ENCODE results near the gene AMBRA1. TPM values are rescaled to one million over a fixed set of nuclear protein-coding genes. Genes with fewer than 3 reads are reported as not detected.

The AMBRA1 gene
- total and polyA plus RNA-seq, 2 experiments from 2014 or later, result 10.5 to 52.7 TPM

- no peak overlapping the region for H3K4me3 ChIP-seq
- no peaks in the 10 kb centered on the region for H3K9me3 ChIP-seq (ENCODE audit: low read depth)
- no peaks in the 10 kb centered on the region for H3K4me1 ChIP-seq (ENCODE audit: low read depth)
- no peaks in the 10 kb centered on the region for H3K36me3 ChIP-seq
- no peak for TF ChIP-seq CTCF (IDR thresholded peaks at IDR 0.05; ENCODE audit: low read depth, low read length)
- peak in 1 of 2 donors; percentile 46 for DNase-seq (ENCODE audit: low read depth in 1 of 2, low spot score in 1 of 2)
- H3K27me3 ChIP-seq, result no peaks in the 10 kb centered on the region
- H3K27ac ChIP-seq, result no peak overlapping the region
Measured at GRCh38 chr11:46564459-46564858, 29.4 kb downstream of the AMBRA1 start.

- Histone ChIP-seq H3K9me3 (ENCODE audit: low read depth) (no peaks in the 10 kb centered on the region), H3K27ac (no peak overlapping the region), H3K4me1 (ENCODE audit: low read depth) (no peaks in the 10 kb centered on the region), H3K27me3 (no peaks in the 10 kb centered on the region), H3K36me3 (no peaks in the 10 kb centered on the region), H3K4me3 (no peak overlapping the region)
- TF ChIP-seq CTCF (IDR thresholded peaks at IDR 0.05; ENCODE audit: low read depth, low read length), result no peak
- no peak for DNase-seq (ENCODE audit: low read depth in 1 of 2, low spot score in 1 of 2)
Measured at GRCh38 chr11:46562527-46562926, 31.3 kb downstream of the AMBRA1 start.

DNA sequence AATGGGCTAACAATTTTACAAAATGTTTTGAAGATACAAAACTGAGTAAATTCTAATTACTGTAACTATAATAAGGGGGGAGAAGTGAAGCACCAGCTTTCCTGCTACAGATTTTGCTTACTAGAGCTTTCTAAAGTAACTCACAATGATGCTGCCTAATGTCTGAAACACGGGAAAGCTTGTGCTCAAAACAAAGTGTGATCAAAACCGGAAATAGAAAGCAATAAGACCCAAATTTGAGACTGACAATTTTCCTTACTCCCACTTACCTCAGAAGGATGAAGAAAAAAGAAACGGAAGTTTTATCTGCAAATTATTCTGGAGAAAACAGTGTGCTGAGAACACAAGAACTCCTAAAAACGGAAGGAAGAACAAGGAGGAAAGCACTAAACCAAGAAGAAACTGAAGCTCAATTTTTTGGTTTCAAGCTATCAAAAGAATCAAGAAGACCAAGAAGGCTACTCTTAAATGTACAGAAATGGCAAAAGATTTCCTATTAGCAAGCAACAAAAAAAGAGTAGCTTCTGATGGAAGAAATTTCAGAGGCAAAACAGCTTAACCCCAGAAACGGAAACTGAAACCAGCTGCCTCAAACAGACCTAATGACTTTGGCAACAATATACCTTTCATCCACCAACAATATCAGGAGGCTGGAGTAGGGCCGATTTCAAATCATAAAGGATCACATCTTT is 33.4 kb downstream of the AMBRA1 start:
- TF ChIP-seq CTCF (IDR thresholded peaks at IDR 0.05; ENCODE audit: low read depth, low read length), result no peak
- H3K27me3 ChIP-seq, result no peaks in the 10 kb centered on the region
- peak in 1 of 2 donors; percentile 55 for DNase-seq (ENCODE audit: low read depth in 1 of 2, low spot score in 1 of 2)
- peak overlapping the region; percentile 13 for H3K27ac ChIP-seq
- H3K4me3 ChIP-seq, result no peak overlapping the region
- no peaks in the 10 kb centered on the region for H3K9me3 ChIP-seq (ENCODE audit: low read depth)
- no peaks in the 10 kb centered on the region for H3K36me3 ChIP-seq
- no peaks in the 10 kb centered on the region for H3K4me1 ChIP-seq (ENCODE audit: low read depth)

- no peaks in the 10 kb centered on the region for H3K9me3 ChIP-seq (ENCODE audit: low read depth)
- no peaks in the 10 kb centered on the region for H3K36me3 ChIP-seq
- DNase-seq (ENCODE audit: low read depth in 1 of 2, low spot score in 1 of 2), result no peak
- H3K27me3 ChIP-seq, result no peaks in the 10 kb centered on the region
- no peak for TF ChIP-seq CTCF (IDR thresholded peaks at IDR 0.05; ENCODE audit: low read depth, low read length)
- no peak overlapping the region for H3K4me3 ChIP-seq
- peaks cover 6% of the 10 kb centered on the region for H3K4me1 ChIP-seq (ENCODE audit: low read depth)
- H3K27ac ChIP-seq, result peak overlapping the region; percentile 13
Measured at GRCh38 chr11:46559815-46560214, 34.0 kb downstream of the AMBRA1 start.

DNA sequence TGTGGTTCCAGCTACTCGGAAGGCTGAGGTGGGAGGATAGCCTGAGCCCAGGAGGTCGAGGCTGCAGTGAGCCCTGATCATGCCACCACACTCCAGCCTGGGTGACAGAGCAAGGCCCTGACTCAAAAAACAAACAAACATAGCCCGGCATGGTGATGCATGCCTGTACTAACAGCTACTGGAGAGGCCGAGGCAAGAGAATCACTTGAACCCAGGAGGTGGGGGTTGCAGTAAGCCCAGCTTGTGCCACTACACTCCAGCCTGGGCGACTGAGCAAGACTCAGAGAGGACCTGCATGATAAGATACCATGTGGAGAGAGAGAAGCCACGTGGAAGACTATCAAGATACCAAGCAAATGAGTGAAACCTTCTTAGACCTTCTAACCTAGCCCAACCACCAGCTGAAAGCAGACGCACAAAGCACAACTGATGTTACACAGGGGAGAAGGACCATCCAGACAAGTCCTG is 36.1 kb downstream of the AMBRA1 start:
- no peaks in the 10 kb centered on the region for H3K36me3 ChIP-seq
- no peaks in the 10 kb centered on the region for H3K9me3 ChIP-seq (ENCODE audit: low read depth)
- no peak overlapping the region for H3K4me3 ChIP-seq
- H3K27me3 ChIP-seq, result no peaks in the 10 kb centered on the region
- no peak for DNase-seq (ENCODE audit: low read depth in 1 of 2, low spot score in 1 of 2)
- peaks cover 18% of the 10 kb centered on the region for H3K4me1 ChIP-seq (ENCODE audit: low read depth)
- TF ChIP-seq CTCF (IDR thresholded peaks at IDR 0.05; ENCODE audit: low read depth, low read length), result no peak
- H3K27ac ChIP-seq, result peak overlapping the region; percentile 40

All from cardiac muscle cell (in vitro differentiated cells and primary cell).